ENCODE data around the gene HYAL2.

HYAL2 gene

GRCh38 chr3:50350213-50350526 lies 27.6 kb upstream of the HYAL2 start:
- DNase-seq = no peak

- peak; percentile 85 to 87 for DNase-seq
Observed at GRCh38 chr3:50347187-50347813, 24.8 kb upstream of the HYAL2 start.

- peak; percentile 80 for DNase-seq
Observed at GRCh38 chr3:50345586-50346234, 23.2 kb upstream of the HYAL2 start, which contains the start of gene ZMYND10. Gene ZMYND10 (minus strand): TSS chr3:50345732. CDS start chr3:50345579, 153 bp downstream.

GRCh38 chr3:50345008-50345407 lies 22.5 kb upstream of the HYAL2 start:
- no peak for DNase-seq

- DNase-seq = no peak
Observed at GRCh38 chr3:50342813-50343633, 20.5 kb upstream of the HYAL2 start.

- no peak for DNase-seq
Observed at GRCh38 chr3:50341996-50342650, 19.6 kb upstream of the HYAL2 start.

GRCh38 chr3:50341537-50341936 lies 19.0 kb upstream of the HYAL2 start:
- no peak for DNase-seq

- DNase-seq = peak; percentile 72 to 79
Observed at GRCh38 chr3:50340448-50341329, 18.1 kb upstream of the HYAL2 start, which contains the start of gene RASSF1. Gene RASSF1 (minus strand): TSS chr3:50340836. CDS start chr3:50340805, 31 bp downstream.

GRCh38 chr3:50340147-50340447 lies 17.6 kb upstream of the HYAL2 start:
- DNase-seq = no peak

- no peak for DNase-seq
Observed at GRCh38 chr3:50339485-50340146, 17.1 kb upstream of the HYAL2 start.

GRCh38 chr3:50338965-50339364 lies 16.4 kb upstream of the HYAL2 start:
- DNase-seq = no peak

- peak; percentile 95 to 97 for DNase-seq
Observed at GRCh38 chr3:50337175-50337861, 14.8 kb upstream of the HYAL2 start.

- DNase-seq = no peak
Observed at GRCh38 chr3:50336452-50337174, 14.1 kb upstream of the HYAL2 start.

GRCh38 chr3:50334339-50335075 lies 12.0 kb upstream of the HYAL2 start:
- DNase-seq = no peak

GRCh38 chr3:50333744-50334328 lies 11.3 kb upstream of the HYAL2 start:
- DNase-seq = peak in 1 of 2 donors; percentile 40

GRCh38 chr3:50331364-50331907 lies 8.9 kb upstream of the HYAL2 start:
- no peak for DNase-seq

- no peak for DNase-seq
Observed at GRCh38 chr3:50330330-50330729, 7.8 kb upstream of the HYAL2 start.

- peak; percentile 95 for DNase-seq
Observed at GRCh38 chr3:50327943-50328691, 5.6 kb upstream of the HYAL2 start, which contains the start of gene TUSC2. Gene TUSC2 (minus strand): TSS chr3:50328223. CDS start chr3:50328099, 124 bp downstream.

All from CD4-positive, alpha-beta T cell treated with Interleukin-1 beta for 1 hour (primary cell).